Spinal cord (tissue), 10 donors: ENCODE measurements around the gene CACNA1B. TPM values are rescaled to one million over a fixed set of nuclear protein-coding genes. Genes with fewer than 3 reads are reported as not detected.
A peak's percentile ranks its signal among the peaks of the same experiment; 100 is the strongest.
"Not testable (repeated sequence)": the region's sequence is repeated elsewhere in the genome, so short reads cannot be mapped to it uniquely, and the experiment has no call there.

Experiments used
- DNase-seq, 6 donors: peaks; one replicate each; pipeline versions ENCODE4 v3.0.0 to v3.0.0-alpha.2; 2013 to 2015; ENCODE audit warnings: low spot score in 6 of 6, low read depth in 4 of 6
- H3K27ac ChIP-seq: one replicate; pipeline ENCODE4 v1.5.1; 2013; ENCODE audit warnings: low read depth, low read length, control low read depth
- H3K27me3 ChIP-seq: one replicate; pipeline ENCODE4 v1.6.1; 2013; ENCODE audit warnings: low read length; ENCODE audit not compliant: control insufficient read depth, insufficient read depth
- H3K36me3 ChIP-seq: one replicate; pipeline ENCODE4 v1.6.1; 2013; ENCODE audit warnings: low read length; ENCODE audit not compliant: control insufficient read depth, insufficient read depth
- H3K4me1 ChIP-seq: one replicate; pipeline ENCODE4 v1.6.1; 2013; ENCODE audit warnings: low read length; ENCODE audit not compliant: control insufficient read depth, insufficient read depth
- H3K4me3 ChIP-seq: one replicate; pipeline ENCODE4 v1.5.1; 2013; ENCODE audit warnings: low read depth, low read length, control low read depth
- H3K9me3 ChIP-seq: one replicate; pipeline ENCODE4 v1.6.1; 2013; ENCODE audit warnings: low read length; ENCODE audit not compliant: control insufficient read depth, insufficient read depth
- WGBS: methylation state at CpG from one replicate; pipeline ENCODE4 v1.1.5; 2013; ENCODE audit warnings: missing lambda C conversion rate; ENCODE audit not compliant: insufficient coverage; 5-methylcytosine and 5-hydroxymethylcytosine counted together
- polyA plus RNA-seq, 2 donors: library from polyadenylated mRNA; unstranded; fragments of 120-200 nt; gene quantifications; one replicate each; pipeline ENCODE4 v1.2.1, GENCODE V29; 2013; ENCODE audit not compliant: insufficient read length in 2 of 2
- small RNA-seq: library from RNA; depleted of rRNA; stranded (forward); fragments of <200 nt; gene quantifications from one replicate; pipeline ENCODE3, GENCODE V24; 2014; ENCODE audit warnings: low replicate concordance
- total RNA-seq, 2 donors: library from RNA; depleted of rRNA in 1 of 2; stranded (reverse); fragments of 120-200 nt in 1 of 2; fragments of >200 nt in 1 of 2; gene quantifications; one replicate each; pipeline versions ENCODE4 v1.2.3 to v1.2.4, GENCODE V29; 2013 to 2014
- donor health status: healthy.

CACNA1B gene
- total and polyA plus RNA-seq, 4 donors, result 6.2 to 24.6 (median 19.6) TPM

DNA sequence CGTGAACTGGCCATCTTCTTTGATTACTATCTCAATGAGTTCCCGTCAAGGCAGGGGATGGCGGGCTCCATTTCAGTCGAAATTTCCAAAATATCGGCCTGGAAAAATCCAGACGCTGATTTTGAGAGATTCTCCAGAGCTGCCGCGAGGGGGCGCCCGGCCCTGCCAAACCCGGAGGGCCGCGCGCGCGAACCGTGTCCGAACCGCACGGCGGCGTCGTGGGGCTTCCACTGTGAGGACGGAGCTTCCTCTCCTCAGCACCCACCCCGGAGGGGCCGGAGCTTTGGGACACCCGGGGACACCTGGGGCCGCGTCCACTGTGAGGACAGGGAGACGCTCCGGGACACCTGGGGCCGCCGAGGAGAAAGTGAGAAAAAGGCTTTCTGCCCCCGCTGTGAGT, 270.0 kb downstream of the CACNA1B start:
- H3K36me3 ChIP-seq, H3K27ac ChIP-seq, H3K4me3 ChIP-seq, H3K9me3 ChIP-seq, H3K27me3 ChIP-seq, H3K4me1 ChIP-seq: not testable (repeated sequence)
- DNase-seq, result peak in 1 of 6 donors; percentile 51
- WGBS, result no CpG with 5 or more reads among the region's 34 CpGs

DNA sequence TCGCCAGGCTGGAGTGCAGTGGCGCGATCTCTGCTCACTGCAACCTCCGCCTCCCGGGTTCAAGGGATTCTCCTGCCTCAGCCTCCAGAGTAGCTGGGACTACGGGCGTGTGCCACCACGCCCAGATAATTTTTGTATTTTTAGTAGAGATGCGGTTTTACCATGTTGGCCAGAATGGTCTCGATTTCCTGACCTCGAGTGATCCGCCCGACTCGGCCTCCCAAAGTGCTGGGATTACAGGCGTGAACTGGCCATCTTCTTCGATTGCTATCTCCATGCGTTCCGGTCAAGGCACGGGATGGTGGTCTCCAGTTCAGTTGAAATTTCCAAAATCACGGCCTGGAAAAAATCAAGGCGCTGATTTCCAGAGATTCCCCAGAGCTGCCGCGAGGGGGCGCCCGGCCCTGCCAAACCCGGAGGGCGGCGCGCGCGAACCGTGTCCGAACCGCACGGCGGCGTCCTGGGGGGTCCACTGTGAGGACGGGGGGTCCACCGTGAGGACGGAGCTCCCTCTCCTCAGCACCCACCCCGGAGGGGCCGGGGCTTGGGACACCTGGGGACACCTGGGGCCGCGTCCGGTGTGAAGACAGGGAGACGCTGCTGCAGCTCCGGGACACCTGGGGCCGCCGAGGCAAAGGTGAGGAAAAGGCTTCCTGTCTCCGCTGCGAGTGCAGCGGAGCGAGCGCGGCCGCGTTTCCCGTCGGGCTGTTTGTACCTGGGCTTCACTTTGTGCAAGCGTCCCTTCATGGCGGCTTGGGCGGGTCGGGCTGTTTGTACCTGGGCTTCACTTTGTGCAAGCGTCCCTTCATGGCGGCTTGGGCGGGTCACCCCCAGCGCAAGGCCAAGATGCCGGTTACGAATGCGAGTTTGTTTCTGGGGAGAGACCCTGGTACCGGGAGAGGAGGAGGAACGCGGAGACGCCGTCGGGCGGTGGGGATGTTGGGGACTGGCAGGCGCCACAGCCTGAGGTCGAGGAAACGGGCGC, 272.4 kb downstream of the CACNA1B start:
- H3K9me3 ChIP-seq, H3K27ac ChIP-seq, H3K27me3 ChIP-seq, H3K36me3 ChIP-seq, H3K4me1 ChIP-seq: not testable (repeated sequence)
- 14% methylated on average over 65 of the region's 81 CpGs for WGBS
- H3K4me3 ChIP-seq, result peak overlapping the region; percentile 36
- DNase-seq, result peak in 2 of 6 donors; percentile 9 to 33

DNA sequence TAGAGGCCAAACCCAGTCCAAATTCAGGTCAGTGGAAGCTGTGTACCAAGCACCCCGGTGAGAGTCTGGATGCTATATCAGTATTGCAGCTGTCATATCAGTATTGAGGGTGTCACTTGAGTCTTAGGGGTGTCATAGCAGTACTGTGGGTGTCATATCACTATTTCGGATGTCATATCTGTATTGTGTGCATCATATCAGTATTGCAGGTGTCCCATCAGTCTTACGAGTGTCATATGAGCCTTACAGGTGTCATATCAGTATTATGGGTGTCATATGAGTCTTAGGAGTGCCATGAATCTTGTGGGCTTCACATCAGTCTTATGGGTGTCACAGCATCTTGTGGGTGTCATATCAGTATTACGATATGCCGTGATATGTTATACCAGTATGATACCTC, 278.2 kb downstream of the CACNA1B start:
- not testable (repeated sequence) for H3K9me3 ChIP-seq, H3K4me3 ChIP-seq, H3K4me1 ChIP-seq, DNase-seq, H3K27ac ChIP-seq, H3K27me3 ChIP-seq, H3K36me3 ChIP-seq
- 92% methylated on average over 5 of the region's 5 CpGs for WGBS

DNA sequence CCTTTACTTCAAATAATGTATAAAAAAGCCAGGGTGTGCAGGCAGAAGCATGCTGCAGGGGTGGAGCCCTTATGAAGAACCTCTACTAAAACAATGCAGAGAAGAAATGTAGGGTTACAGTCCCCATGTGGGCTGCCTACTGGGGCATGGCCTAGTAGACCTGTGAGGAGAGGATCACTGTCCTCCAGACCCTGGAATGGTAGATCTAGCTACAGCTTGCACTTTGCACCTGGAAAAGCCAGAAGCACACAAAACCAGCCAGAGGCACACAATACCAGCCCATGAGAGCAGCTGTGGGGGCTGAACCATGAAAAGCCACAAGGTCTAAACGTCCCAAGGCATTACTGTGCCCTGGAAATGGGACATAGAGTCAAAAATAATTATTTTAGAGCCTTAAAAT, 289.2 kb downstream of the CACNA1B start:
- not testable (repeated sequence) for H3K27me3 ChIP-seq
- no CpG with 5 or more reads among the region's 1 CpG for WGBS

More for the DNA sequence above, 289.2 kb downstream of the CACNA1B start:
- DNase-seq, H3K4me1 ChIP-seq, H3K4me3 ChIP-seq, H3K27ac ChIP-seq, H3K9me3 ChIP-seq, H3K36me3 ChIP-seq: not testable (repeated sequence)

Small RNAs within 50 kb of the gene (small RNA-seq; reads per million reads assigned to genes)
- gene AL591424.2 (not detected), gene MIR602 (not detected)
